HG02610 (cell line): ENCODE data around the gene NCOA1.
"Not testable (repeated sequence)": the region's sequence is repeated elsewhere in the genome, so short reads cannot be mapped to it uniquely, and the experiment has no call there.

ENCODE experiments used
- ATAC-seq: cut with Tn5 transposase; IDR thresholded peaks from one replicate; pipeline ENCODE4 v1.9.1; 2021; ENCODE audit warnings: mild to moderate bottlenecking, moderate library complexity; ENCODE audit not compliant: unreplicated experiment

NCOA1 gene

GRCh38 chr2:24474053-24474452, 17.0 kb upstream of the NCOA1 start:
- no peak for ATAC-seq

GRCh38 chr2:24477229-24477628, 13.8 kb upstream of the NCOA1 start:
- ATAC-seq, result no peak

GRCh38 chr2:24478243-24478642, 12.8 kb upstream of the NCOA1 start:
- no peak for ATAC-seq

GRCh38 chr2:24480245-24480644, 10.8 kb upstream of the NCOA1 start:
- ATAC-seq, result no peak

DNA sequence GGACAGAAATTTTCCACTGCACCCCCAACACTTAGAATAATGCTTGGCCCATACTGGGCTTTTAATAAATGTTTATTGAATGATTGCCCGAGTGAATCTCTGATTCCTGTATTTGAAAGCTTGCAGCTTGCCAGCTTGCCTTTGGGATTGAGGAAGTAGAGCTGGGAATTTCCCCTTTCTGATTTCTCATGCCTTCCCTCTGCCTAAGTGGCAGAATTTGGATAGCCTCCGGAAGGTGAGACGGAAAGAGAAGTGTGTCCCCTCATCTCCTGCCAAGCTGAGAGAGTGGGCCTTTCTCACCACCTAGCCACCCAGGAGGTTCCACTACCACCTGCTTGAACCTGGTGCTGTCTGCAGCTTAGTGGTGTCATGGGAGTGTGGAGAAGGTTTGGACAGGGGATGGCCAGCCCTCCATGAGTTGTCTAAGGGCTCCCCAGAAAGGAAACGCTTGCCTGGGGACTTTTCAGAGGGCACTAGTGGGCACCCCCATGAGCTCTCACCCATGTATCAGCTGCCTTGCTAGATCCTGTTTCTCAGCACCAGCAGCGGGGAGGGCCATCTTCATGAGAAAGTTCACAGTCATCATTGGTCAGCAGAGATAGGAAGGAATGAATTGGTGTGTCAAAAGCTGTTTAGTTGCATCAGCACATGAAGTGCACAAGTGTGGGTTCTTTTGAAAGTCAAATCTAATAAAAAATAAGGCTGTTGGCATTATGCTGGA, 8.6 kb upstream of the NCOA1 start:
- ATAC-seq, result no peak

DNA sequence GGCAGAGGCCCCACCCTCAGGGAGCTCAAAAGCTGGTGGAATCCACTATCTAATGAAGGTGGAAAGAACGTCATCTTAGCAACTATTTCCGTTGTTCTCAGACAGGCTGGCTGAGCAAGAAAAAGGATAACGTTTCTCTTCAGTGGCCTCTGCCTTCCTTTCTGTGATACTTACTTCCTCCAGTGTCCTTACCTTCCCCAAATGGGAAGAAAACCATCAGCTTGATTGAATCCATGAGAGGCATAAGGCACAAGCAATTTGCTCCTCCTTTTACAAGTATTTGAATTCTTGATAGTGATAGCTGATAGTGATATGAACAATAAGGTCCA, 8.1 kb upstream of the NCOA1 start:
- no peak for ATAC-seq

- not testable (repeated sequence) for ATAC-seq
Observed at GRCh38 chr2:24484677-24485076, 6.4 kb upstream of the NCOA1 start.

DNA sequence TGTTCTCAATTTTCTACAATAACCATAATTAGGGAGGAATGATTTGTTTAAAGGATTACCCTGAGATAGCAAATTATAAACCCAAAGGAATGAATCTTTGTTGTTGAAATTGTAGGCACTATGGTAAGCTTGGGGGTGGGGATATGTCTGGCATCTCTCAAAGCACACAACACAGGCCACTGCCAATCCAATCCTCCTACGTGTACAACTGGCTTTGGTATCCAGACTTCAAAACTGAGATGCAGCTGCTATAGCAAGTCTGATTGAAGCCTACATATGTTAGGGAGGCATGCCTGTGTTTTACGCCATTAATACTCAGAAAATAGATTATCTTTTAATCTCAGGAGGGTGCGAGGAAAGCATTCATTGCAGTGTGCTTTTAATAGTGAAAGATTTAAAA, 5.9 kb upstream of the NCOA1 start:
- ATAC-seq, result no peak

- ATAC-seq, result no peak
Observed at GRCh38 chr2:24486636-24487205, 4.3 kb upstream of the NCOA1 start.

DNA sequence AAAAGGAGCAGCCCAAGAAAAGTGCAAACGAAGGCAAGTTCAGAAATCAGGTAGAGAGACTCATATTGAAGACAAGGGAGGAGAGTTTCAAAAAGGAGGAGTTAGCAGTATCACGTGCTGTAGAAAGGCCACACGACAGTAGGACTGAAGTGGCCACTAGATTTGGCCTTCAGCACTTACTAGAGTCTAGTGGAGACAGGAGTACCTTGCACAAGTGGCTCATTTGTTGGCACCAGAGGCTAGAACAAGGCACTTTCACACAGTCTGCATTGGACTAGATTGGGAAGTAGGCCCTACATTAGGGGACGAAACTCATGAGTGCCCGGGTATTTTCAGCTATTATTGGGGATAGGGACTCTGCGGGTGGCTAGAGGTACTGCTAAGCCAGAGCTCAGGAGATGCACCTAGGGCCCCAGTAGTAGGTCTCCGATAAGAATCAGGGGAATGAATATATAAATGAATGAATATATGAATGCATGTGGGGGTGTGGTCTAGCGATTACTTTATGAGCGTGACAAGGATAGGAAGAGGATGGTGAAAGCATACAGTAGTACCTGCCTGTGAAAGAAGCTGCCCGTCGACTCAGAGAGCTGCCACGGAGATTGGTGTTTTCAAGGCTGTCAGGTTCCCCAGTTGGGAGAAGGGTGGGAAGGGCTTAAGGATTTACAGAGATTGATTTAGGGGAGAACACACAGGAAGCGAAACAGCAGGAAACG, 1.4 kb upstream of the NCOA1 start:
- ATAC-seq, result no peak

DNA sequence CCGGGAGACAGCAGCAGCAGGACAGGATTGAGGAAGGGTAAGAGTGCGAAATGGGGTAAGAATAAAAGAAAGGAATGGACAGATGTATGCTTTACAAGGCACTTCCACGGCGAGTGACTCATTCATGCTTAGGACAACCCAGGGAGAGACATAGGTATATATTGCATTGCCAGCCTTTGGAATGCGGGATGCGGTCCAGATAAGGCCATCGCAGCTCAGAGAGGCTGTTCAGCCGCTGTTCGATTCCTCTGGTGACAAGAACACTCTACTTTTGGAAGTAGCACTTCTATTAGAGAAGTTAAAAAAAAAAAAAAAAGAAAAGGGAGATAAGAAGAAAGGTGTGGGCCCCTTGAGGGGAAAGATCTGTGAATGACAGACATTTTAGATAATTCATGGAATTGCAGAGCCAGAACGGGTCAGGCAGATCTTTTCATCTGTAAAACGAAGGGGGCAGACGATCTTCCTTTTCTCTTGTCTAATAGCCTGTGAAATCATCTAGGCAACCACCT, 819 bp upstream of the NCOA1 start:
- no peak for ATAC-seq

- peak; percentile 41 for ATAC-seq
Observed at GRCh38 chr2:24491542-24492420, 727 bp downstream of the NCOA1 start.

- no peak for ATAC-seq
Observed at GRCh38 chr2:24492421-24493279, 1.6 kb downstream of the NCOA1 start.

GRCh38 chr2:24493713-24494112, 2.7 kb downstream of the NCOA1 start:
- no peak for ATAC-seq

DNA sequence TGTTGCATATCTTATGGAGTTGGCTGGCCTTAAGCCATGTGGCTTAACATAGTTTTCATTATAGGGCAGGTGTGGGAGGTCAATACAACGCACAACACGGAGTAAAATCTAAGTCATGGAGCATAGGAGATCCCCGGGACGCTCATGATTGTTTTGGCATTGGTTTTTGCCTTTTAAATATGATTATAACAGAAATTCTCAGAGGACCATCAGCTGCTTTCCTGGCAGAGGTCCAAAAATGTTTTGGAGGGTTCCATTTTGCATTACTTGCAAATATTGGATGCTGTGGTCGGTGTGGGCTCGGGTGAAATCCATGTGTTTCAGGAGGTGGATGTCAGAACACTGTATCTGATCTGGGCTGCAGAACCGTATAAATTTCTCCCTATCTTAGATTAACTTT, 3.4 kb downstream of the NCOA1 start:
- no peak for ATAC-seq

DNA sequence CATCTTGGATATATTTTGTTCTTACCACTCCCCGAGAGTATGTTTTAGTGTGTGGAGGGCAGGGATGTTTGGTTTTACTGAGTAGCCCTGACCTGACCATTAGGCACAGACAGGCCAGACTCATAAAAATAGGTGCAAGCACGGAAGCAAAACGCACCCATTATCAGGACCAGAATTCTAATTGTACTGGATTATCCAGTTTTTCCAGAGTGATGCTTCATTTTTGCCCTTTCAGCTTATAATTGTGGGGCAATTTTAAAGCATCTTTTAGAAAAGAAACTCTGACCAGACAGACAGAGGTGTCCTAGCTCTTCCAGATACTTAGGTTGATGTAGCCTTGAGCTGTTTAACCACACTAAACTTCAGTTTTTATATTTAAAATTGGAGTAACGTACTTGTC, 4.4 kb downstream of the NCOA1 start:
- ATAC-seq, result no peak

DNA sequence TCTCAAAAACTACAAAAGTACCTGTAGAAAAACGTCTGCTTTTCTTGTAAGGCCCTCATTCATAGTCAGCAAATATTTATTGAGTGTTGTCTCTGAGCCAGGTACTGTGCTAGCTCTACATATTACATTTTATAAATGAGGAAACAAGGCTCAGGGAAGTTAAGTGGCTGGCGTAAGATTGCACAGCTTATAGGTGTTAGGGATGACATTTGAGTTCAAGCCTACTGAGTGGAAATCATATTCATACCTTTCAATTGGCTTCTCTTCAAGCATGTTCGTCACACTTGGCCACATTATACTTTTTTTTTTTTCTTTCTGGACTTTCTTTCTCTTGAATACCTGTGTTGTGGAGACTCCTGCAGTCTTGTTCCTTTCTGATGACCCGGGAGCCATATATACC, 5.9 kb downstream of the NCOA1 start:
- ATAC-seq, result no peak

DNA sequence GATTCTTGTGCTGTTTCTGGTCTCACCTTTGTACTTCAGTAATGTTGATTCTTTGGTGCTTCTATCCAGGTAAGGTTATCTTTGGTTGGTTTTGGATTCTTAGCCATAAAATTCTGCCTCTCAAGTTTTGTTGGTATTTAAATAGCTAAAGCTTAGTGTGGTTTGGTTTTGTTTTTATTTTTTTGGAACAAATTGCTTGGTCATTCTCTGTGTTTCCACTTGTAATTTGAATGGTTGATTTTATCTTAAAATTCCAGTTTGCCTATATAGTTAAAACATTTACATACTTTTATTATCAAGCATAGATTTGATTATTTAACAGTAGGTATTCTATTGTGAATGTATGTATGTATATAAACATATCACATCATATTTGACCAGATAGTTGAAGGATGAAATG, 6.6 kb downstream of the NCOA1 start:
- no peak for ATAC-seq

DNA sequence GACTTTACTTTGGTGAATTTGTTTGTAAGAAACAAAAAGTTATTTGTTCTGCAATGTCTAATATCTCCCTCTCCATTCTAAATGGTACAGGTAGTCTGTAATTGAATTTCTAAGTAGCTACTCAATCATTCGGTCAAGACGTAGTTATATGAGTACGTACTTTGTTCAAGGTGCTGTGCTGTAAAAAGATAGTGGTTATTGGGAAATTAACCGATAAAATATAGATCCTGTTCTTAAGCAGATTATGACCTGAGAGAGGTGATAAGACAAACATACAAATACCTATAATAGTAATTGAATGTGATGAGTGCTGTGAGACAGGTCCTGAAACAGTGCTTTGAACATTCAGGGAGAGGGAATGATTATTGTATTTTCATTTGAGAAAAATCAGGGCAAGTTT, 7.1 kb downstream of the NCOA1 start:
- ATAC-seq, result no peak

DNA sequence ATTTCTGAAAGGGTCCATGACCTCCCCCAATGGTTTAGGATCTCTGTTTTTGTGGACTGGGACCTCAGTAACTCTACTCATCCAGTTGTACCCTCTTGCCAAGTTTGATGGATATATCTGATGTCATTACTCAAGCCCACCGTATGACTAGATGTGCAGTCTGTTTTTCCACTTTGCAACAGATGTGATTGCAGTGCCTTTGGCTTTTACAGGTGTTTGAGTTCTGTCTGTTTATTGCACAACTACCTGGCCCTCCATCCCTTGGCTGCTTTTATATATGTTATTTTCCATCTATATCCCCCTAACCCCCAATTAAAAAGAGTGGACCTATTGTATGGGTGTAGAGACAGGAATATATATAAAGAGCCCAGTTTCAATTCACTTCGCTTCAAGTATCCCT, 10.8 kb downstream of the NCOA1 start:
- no peak for ATAC-seq
